T-helper 2 cell (primary cell): ENCODE results near the gene MAPK4.

ENCODE experiments used
- DNase-seq, 5 experiments: peaks; one replicate each; pipeline versions ENCODE4 v3.0.0 to v3.0.0-alpha.2; 2012 to 2022

Gene MAPK4

GRCh38 chr18:50656396-50656795 is 96.5 kb downstream of the MAPK4 start:
- DNase-seq: no peak

- DNase-seq: peak in 1 of 5 experiments; percentile 2
Observed at GRCh38 chr18:50656841-50657470, 97.1 kb downstream of the MAPK4 start.

GRCh38 chr18:50658601-50659000 is 98.7 kb downstream of the MAPK4 start:
- DNase-seq: no peak

- DNase-seq: no peak
Observed at GRCh38 chr18:50659091-50660003, 99.5 kb downstream of the MAPK4 start.

- no peak for DNase-seq
Observed at GRCh38 chr18:50661013-50661412, 101.1 kb downstream of the MAPK4 start.

GRCh38 chr18:50662177-50662576 is 102.3 kb downstream of the MAPK4 start:
- peak in 1 of 5 experiments; percentile 2 for DNase-seq

GRCh38 chr18:50662775-50663383 is 103.0 kb downstream of the MAPK4 start:
- DNase-seq: no peak

- DNase-seq: no peak
Observed at GRCh38 chr18:50663626-50664441, 103.9 kb downstream of the MAPK4 start.

GRCh38 chr18:50665015-50665414 is 105.1 kb downstream of the MAPK4 start:
- no peak for DNase-seq

GRCh38 chr18:50665519-50665918 is 105.6 kb downstream of the MAPK4 start:
- DNase-seq: no peak

GRCh38 chr18:50666536-50666935 is 106.6 kb downstream of the MAPK4 start:
- no peak for DNase-seq

GRCh38 chr18:50671376-50671775 is 111.5 kb downstream of the MAPK4 start:
- no peak for DNase-seq

- no peak for DNase-seq
Observed at GRCh38 chr18:50674307-50674980, 114.6 kb downstream of the MAPK4 start.

- DNase-seq: no peak
Observed at GRCh38 chr18:50675043-50675442, 115.2 kb downstream of the MAPK4 start.

GRCh38 chr18:50678651-50679050 is 118.8 kb downstream of the MAPK4 start:
- DNase-seq: no peak

GRCh38 chr18:50679056-50679455 is 119.2 kb downstream of the MAPK4 start:
- DNase-seq: no peak

- DNase-seq: no peak
Observed at GRCh38 chr18:50679656-50680055, 119.8 kb downstream of the MAPK4 start.

GRCh38 chr18:50680966-50681365 is 121.1 kb downstream of the MAPK4 start:
- no peak for DNase-seq

GRCh38 chr18:50682852-50683251 is 123.0 kb downstream of the MAPK4 start:
- DNase-seq: no peak

GRCh38 chr18:50686409-50686808 is 126.5 kb downstream of the MAPK4 start:
- DNase-seq: no peak

GRCh38 chr18:50687491-50687890 is 127.6 kb downstream of the MAPK4 start:
- DNase-seq: no peak

GRCh38 chr18:50689578-50689977 is 129.7 kb downstream of the MAPK4 start:
- DNase-seq: no peak
